Stimulated activated naive CD8-positive, alpha-beta T cell treated with anti-CD3 and anti-CD28 coated beads, Interleukin-15, Interleukin-2, amounts not matched to agents 100 U/mL and 50 U/mL, for 24 hours (primary cell): Measurements from ENCODE around the gene LRRIQ4.

Source experiments
- ATAC-seq: fragments of 150-1000 bp; cut with Tn5 transposase; one replicate; pipeline ENCODE4 v1.10.0; 2021
- DNase-seq: peaks from one replicate; pipeline ENCODE4 v3.0.0; 2021

Gene LRRIQ4

DNA sequence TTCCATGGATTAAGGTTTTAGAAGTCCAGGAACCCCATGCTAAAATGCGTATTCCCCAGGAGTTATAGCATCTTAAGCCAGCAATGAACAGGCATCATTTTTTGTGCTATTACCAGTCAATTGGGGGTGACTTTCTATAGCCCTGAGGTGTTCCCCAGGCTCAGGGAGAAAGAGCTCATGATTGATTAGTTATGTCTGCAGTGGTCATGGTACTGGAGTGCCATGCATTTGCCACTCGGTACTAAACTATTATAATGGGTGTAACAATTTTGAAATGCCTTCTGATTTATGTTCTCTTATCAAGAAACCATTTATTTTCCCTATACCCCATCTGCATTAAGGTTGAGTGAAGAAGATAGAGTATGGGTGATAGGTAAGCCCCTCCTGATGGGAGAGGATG, 45.1 kb downstream of the LRRIQ4 start:
- ATAC-seq (no peak), DNase-seq (no peak)

DNA sequence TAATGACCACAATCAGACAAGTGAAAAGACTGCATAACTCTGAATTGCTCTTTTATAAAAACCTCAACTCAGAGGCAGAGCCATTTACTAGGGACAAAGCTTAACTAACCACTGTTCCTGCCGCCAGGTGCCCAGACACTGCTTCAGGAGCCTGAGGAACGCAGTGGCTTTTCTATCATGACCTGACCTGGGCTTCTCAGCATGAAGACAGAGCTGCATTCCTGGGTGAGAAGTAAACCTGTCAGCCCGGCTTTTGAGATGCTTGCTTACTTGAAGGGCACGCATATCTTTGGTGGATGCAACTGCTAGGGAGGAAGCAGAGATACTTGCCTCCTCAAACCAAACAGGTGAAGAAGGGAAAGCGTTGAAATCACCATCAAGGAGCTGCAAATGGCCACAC, 49.2 kb downstream of the LRRIQ4 start:
- no peak for ATAC-seq
- DNase-seq: no peak

DNA sequence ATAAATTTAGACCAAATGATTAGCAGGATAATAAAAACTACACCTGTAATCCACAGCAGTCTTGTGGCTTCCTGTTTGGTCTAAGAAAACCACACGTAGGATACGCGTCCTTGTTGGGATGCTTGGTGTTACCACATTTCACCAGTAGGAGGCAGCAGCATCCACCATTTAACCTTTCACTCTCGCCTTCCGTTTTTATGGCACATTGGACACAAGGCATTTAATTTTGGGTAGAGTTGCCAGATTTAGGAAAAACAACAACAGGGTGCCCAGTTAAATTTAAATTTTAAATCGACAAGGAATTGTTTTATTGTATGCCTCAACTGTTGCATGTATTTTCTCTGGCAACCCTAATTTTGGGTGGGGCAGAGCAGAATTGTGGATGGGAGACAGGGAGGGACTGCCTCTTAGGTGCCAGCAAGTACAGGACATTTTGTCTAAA, 50.8 kb downstream of the LRRIQ4 start:
- DNase-seq (peak; percentile 65), ATAC-seq (peak; percentile 60)

DNA sequence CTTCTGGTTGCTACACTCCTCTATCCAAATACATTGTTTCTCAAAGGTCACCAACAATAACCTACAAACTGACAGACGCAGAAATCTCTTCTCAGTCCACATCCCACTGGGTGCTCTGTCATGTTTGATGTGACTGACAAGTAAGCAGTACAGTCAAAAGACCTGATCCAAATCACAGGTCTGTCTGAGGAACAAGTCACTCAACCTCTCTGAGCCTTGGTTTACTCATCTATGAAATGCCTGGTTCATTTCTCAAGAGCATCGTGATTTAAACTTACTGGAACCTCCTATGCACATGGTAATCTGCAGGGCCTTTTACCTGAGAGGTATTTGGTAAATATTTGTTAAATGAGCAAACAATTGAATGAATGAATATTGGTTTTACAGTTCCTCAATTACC, 51.6 kb downstream of the LRRIQ4 start:
- ATAC-seq (no peak), DNase-seq (no peak)

DNA sequence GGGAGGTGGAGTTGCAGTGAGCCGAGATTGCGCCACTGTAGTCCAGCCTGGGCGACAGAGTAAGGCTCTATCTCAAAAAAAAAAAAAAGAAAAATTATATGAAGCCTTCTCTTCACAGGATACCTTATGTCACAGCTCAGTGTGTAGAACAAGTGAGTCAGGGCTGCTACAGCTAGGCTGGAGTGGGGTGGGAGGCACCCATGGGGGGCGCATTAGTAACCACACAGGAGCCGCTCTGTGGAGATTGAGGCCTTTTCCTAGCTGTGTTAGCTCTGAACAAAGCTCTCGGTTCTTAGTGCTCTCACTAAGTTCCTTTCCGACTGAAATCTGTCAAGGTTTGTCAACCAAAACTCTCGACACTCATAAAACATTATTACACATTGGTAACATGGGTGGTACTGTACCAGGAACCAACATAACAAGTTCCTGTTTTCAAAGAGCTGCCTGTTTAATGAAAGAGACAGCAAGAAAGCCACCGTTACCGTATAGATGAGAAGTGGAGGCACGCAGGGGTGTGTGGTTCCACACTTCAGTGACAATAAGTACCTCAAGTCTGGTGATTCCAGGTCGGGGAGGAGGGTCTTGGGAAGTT, 52.6 kb downstream of the LRRIQ4 start:
- DNase-seq: peak; percentile 31
- ATAC-seq: peak; percentile 83

DNA sequence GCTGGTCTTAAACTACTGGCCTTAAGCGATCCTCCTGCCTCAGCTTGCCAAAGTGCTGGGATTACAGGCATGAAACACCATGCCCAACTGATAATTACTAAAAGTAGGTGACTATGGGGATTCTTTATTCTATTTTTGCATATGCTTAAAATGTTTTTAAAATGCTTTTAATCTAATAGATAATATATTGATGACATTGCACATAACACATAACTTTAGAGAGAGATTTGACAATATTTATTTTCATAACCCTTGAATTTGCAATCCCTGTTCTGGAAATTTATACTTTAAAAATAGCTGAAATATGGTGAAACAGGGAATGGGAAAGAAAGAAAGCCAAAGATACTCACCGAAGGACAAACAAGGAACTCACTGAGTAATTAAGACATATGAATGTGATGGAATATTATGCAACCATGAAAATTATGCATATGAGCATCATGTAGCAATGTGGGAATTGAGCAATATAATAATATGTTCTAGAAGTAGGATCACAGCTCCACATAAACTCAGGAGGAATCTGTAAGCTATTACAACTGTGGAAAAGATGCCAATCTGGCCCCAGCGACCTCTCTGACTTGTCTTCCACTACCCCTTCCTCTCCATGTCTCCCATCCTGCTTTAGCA, 55.0 kb downstream of the LRRIQ4 start:
- ATAC-seq: no peak
- no peak for DNase-seq

DNA sequence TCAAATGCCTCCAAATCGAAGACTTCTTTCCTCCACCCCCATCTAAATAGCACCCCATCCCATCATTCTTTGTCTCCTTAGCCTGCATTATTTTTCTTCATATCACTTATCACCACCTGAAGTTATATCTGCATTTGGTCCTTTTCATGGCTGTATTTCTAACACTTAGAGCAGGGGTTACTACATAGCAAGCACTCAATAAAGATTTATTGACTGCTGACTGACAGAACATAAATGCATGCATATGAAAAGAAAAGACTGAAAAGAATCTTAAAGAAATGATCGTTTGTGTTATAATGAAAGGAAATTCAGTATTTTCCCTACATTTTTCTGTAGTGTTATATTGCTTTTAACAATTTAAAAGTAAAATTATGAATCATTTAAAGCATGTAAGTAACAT, 55.7 kb downstream of the LRRIQ4 start:
- ATAC-seq: no peak
- DNase-seq: no peak

DNA sequence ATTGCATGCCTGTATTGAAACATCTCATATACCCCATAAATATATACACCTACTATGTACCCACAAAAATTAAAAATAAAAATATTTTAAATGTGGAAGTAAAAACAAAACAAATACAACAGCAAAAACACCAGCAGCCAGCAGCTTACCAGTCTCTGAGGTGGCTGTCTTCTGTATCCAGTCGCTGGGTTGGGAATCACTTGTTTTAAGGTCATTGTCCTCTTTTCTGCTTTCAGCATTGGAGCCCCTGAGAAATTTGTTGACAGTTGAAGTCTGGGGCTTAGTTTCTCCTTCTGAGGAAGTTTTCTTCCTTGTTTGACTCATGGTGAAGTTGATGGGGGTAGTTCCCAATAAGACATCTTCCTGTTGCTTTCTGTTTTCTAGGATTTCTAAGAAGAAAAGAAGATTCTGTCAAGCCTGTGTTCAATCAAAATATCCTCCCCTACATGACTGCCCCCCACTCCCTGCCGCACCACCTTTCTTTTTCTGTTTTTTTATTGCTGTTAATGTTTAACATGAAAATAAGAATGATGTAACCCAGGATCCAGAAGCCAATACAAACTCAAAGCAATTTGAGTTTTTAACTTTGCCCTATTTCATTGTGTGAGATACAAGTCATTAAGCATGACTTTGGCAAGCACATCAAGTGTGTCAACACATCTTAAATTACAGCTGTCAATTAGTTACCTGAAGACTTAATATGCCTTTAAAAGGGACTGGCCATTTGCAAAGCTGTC, 57.0 kb downstream of the LRRIQ4 start, which contains the start of gene LRRC31:
TSS of gene LRRC31 (minus strand) at position 452 of the 737 bp plus-strand sequence. CDS start at position 324, 128 bp downstream.
- ATAC-seq: no peak

DNA sequence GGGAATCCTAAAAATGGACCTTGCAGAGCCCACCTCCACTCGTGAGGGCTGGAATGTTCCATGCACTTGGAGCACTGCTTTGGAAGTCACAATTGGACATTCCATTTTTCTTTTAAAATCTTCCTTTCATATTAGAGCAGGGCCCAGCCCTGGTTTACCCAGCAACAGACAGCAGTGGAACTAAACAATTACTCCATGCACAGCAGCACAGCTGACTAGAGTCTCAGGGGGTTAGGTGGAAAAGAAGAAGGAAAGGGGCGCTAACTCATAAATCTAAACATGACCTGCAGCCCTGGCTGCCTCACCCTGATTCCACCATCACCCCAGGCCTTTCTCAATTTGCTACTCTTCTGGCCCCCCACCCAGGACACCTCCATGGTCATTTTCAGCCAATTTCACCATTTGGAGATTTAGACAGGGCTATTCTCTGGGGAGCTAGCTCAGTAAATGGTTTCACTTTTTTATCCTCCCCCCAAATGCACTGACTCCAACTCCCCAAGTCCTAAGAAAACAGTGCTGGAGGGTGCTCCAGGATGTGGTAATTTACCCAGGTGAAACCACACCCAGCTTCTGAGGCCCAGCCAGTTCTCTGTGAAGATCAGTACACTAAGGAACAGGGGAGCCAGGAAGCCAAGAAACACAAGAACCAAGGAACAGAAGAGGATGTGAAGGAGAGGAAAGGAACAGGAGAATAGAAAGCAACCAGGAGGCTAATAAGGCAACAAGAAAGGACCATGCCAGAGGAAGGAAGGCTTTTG, 58.6 kb downstream of the LRRIQ4 start:
- no peak for DNase-seq
- ATAC-seq: no peak

More for the DNA sequence above, 57.0 kb downstream of the LRRIQ4 start, which contains the start of gene LRRC31:
- no peak for DNase-seq

DNA sequence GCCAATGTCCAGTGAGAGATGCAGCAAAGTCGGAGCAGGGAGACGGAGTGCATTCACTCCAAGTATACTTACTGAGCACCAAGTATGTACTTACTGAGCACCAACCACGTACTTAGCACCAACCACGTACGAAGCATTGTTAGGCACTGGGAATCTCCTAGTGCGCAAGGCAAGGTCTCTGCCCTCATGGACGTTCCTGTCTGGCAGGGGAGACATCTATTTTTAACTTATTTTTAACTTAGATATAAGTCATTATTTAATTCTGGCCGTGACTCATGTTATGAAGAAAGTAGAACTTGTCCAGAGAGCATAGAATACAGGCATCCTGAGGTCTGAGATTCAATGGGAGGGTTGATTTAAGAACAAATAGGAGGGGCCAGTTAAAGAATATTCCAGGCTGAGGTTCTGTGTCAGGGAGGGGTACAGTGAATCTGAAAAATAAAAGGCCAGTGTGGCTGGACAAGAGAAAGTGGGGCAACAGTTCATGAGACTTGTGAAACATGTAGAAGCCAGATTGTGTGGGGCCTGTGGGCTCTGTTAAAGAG, 66.4 kb downstream of the LRRIQ4 start:
- no peak for DNase-seq
- no peak for ATAC-seq

DNA sequence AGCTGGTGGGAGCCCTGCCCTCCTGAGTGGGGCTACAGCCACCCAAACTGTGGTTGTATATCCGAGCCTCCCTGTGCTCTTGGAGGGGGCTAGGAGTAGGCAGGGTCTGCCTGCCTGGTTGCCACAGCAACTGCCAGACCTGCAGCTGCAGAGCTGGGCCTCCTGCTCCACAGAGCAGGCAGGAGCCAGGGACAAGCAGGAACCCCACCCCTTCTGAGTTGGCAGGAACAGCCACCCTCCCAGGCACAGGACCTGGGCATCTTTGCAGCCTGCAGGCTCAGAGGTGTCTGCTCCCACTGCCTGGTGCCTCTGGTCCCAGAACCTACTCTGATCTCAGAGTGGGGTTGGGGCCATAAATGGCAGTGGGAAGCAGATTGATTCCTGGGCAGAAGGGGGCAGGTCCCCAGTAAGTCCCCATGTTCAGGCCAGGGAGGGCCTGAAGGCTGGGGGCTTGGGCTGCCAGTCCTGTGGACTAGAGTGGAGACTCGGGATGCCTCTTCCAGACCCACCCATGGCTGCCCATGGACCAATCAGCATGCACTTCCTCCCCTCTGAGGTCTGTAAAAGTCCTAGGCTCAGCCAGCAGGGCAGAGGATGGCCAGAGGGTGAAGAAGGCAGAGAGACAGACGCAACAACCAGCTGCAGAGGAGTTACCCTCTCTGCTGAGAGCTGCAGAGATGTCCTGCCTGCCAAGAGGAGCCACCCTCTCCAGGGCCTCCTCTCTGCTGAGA, 67.3 kb downstream of the LRRIQ4 start:
- DNase-seq (no peak), ATAC-seq (no peak)

DNA sequence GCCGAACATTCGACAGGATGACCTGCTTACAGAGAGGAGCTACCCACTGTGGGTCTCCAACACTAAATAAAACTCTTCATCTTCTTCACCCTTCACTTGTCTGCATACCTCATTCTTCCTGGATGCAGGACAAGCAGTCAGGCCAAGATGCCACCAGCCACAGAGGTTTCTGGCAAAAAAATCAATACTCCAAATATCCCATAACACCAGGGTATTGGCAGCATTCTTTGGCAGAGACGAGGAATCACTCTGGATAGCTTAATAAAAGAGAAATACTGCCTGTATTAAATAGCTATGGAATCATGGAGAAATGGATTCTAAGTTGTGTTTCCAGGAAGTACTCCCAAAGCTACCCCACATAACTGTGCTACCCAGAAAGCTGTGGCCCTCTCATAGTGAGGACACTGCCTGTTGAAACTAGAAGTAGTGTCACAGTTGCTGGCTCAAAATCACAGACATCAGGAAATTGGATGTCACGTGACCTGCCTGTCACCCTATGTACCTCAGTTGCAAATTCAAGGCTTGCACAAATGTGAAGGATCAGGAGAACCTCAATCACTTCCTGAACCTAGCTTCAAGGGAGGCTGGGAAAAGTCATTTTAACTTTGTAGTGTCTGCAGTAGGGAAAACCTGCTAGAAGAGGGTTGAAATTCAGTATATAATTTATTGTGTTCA, 68.0 kb downstream of the LRRIQ4 start:
- DNase-seq (no peak), ATAC-seq (no peak)

DNA sequence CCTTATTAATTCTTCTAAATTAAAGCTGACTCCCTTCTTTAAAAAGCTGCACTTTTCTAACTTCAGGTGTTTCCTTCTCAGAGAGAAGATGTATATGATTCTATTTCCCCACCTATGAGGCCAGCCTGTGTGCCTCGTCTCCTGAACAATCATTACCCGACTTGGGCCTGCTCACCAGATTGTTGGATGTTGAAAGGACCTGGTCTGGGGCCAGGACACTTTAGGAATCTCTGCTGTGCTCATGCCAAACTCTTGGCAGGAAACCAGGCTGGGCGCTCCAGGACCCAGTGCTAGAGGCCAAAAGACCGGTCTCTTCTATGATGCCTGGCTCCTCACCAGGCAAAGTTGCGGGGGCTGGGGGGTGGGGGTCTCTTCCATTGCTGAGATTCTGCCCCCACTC, 74.0 kb downstream of the LRRIQ4 start:
- ATAC-seq (no peak), DNase-seq (no peak)
